Esophagus muscularis mucosa (tissue), 4 donors: ENCODE results near the gene DUSP10.

Source experiments
- CTCF ChIP-seq, 3 experiments: fragments of 200-600 bp in 2 of 3; fragments of 450-650 bp in 1 of 3; sonication (generic) in 2 of 3; IDR thresholded peaks; one replicate each; pipeline ENCODE4 v1.5.1; 2017 to 2019; ENCODE audit warnings: antibody characterized with exemption in 3 of 3, mild to moderate bottlenecking in 2 of 3, moderate library complexity in 1 of 3
- EP300 ChIP-seq: sonication (generic); formaldehyde crosslinking; IDR thresholded peaks from one replicate; pipeline ENCODE4 v1.6.1; 2017; ENCODE audit warnings: antibody characterized with exemption
- POLR2A ChIP-seq: fragments of 450-650 bp; IDR thresholded peaks from one replicate; pipeline ENCODE4 v1.6.1; 2017; ENCODE audit warnings: antibody characterized with exemption, moderate library complexity, mild to moderate bottlenecking, low read depth
- POLR2AphosphoS5 ChIP-seq, 2 donors: sonication (generic); formaldehyde crosslinking; IDR thresholded peaks; one replicate each; pipeline ENCODE4 v1.6.1; 2017; ENCODE audit warnings: antibody characterized with exemption in 2 of 2

DNA sequence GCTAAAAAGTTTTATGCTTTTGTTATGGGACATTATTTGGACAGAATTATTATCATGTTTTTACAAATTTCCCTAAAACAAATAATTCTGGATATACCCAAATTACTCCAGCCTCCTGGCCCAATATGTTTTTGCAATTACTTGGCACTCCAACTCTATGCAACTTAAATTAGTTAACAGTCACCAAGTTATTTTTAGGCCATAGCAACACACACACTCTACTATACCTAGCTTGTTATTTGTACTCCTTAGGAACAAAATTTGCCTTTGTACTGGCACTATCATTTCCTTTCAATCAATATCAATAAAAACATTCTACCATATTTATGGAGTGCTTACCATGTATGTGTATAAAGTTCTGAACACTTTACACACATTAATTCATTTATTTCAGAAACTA, 7.7 kb downstream of the DUSP10 start:
- TF ChIP-seq CTCF (IDR thresholded peaks at IDR 0.05) (no peak), POLR2A (no peak), POLR2AphosphoS5 (IDR thresholded peaks at IDR 0.05) (no peak), EP300 (no peak)
